NCI-H187 treated with DMSO at 0.1 percent for 48 hours (cell line): Measurements from ENCODE around the gene NIBAN1.
"Not testable (repeated sequence)": the region's sequence is repeated elsewhere in the genome, so short reads cannot be mapped to it uniquely, and the experiment has no call there.

ENCODE experiments used
- DNase-seq: peaks from one replicate; lab custom pipeline; 2025; lab: John Stamatoyannopoulos, UW

Gene NIBAN1, protein sequence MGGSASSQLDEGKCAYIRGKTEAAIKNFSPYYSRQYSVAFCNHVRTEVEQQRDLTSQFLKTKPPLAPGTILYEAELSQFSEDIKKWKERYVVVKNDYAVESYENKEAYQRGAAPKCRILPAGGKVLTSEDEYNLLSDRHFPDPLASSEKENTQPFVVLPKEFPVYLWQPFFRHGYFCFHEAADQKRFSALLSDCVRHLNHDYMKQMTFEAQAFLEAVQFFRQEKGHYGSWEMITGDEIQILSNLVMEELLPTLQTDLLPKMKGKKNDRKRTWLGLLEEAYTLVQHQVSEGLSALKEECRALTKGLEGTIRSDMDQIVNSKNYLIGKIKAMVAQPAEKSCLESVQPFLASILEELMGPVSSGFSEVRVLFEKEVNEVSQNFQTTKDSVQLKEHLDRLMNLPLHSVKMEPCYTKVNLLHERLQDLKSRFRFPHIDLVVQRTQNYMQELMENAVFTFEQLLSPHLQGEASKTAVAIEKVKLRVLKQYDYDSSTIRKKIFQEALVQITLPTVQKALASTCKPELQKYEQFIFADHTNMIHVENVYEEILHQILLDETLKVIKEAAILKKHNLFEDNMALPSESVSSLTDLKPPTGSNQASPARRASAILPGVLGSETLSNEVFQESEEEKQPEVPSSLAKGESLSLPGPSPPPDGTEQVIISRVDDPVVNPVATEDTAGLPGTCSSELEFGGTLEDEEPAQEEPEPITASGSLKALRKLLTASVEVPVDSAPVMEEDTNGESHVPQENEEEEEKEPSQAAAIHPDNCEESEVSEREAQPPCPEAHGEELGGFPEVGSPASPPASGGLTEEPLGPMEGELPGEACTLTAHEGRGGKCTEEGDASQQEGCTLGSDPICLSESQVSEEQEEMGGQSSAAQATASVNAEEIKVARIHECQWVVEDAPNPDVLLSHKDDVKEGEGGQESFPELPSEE

DNA sequence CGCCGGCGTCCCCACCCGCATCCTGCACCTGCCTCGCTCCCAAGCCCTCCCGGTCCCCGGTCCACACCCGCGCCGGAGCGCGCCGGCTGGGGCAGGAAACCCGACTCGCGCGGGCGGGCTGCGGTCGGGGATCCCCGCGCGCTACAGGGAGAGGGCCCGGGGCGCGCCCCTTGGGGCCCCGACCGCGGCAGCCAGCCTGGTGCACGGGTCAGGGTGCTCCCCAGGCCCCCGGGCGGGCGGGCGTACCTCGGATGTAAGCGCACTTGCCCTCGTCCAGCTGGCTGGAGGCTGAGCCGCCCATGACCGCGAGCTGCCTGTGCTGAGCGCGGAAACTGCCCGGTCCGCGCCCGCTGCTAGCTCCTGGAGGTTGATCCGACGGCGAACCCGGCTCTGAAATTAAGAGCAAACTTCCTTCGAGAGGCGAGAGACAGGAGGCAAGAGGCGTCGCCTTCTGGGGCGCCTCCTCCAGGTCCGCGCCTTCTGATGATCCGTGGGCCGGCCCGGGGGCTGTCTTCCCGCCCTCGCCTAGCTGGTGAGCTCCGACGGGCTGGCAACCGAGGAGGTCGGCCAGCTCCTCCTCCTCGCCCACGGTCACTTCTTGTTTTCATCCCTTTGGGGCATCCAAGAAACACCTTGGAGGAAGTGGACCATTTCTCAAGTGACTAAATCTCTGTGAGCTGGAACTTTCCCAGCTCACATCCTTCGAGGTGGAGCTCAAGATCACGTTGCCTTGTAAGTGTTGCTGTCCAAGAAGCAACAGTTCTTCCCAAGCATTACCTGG is at the start of gene NIBAN1:
Gene NIBAN1 (minus strand): TSS at position 453 of the 781 bp plus-strand sequence. CDS start 152 bp downstream, at position 301.
- DNase-seq = peak; percentile 56

- no peak for DNase-seq
Measured at GRCh38 chr1:185017966-185018365, 43.7 kb upstream of the NIBAN1 start.

GRCh38 chr1:185017338-185017737 is 43.0 kb upstream of the NIBAN1 start:
- no peak for DNase-seq

DNA sequence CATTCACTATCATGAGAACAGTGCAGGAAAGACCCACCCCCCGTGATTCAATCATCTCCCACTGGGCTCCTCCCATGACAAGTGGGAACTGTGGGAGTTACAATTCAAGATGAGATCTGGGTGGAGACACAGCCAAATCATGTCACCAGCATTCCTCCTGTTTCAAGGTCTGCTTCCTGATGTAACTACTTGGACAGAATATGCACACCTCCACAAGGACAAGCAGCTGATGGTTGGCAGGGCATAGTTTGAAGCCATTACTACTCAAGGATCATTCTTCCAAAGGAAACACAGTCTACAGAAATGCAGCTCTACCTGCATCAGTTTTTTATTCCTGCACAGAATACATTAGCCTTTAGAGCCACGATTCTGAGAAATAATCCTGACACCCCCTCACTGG is 42.6 kb upstream of the NIBAN1 start:
- DNase-seq = no peak

- no peak for DNase-seq
Measured at GRCh38 chr1:185015631-185016030, 41.3 kb upstream of the NIBAN1 start.

DNA sequence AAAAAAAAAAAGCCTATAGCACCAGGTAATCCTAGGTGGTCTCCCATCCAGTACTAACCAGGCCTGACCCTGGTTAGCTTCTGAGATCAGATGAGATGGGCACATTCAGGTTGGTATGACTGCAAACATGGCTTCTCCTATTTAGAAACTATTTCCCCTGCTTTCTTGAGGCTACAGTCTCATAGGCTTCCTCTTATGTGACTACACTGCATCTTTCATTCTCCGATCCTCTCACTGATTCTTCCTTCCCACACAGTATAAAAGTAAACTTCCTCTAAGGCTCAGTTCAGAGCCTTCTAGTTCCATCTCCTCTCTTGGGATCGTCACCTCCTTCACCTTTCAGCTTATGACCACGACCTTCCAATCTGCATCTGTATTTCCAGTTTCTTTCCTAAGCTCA is 40.6 kb upstream of the NIBAN1 start:
- DNase-seq = no peak

GRCh38 chr1:185010361-185010760 is 36.1 kb upstream of the NIBAN1 start:
- DNase-seq = no peak

GRCh38 chr1:185008838-185009237 is 34.5 kb upstream of the NIBAN1 start:
- DNase-seq = no peak

GRCh38 chr1:185001312-185001880 is 27.1 kb upstream of the NIBAN1 start:
- DNase-seq = not testable (repeated sequence)

- DNase-seq = not testable (repeated sequence)
Measured at GRCh38 chr1:184999974-185000373, 25.7 kb upstream of the NIBAN1 start.

DNA sequence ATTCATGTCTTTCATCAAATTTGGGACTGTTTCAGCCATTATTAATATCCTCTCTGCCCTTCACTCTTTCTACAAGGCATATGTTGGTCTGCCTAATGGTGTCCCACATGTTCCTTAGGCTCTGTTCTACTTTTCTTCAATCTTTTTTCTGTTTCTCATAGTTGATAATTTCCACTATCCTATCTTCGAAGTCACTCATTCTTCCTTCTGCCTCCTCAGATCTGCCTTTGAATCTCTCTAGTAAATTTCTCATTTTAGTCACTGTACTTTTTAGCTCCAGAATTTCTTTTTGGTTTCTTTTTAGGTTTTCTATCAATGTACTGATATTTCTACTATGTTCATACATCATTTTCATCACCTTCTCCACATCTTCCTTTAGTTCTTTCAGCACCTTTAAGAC is 20.0 kb upstream of the NIBAN1 start:
- no peak for DNase-seq

GRCh38 chr1:184992271-184992670 is 18.0 kb upstream of the NIBAN1 start:
- no peak for DNase-seq

GRCh38 chr1:184990204-184990603 is 15.9 kb upstream of the NIBAN1 start:
- no peak for DNase-seq

GRCh38 chr1:184988506-184988905 is 14.2 kb upstream of the NIBAN1 start:
- DNase-seq = no peak

- DNase-seq = no peak
Measured at GRCh38 chr1:184987696-184988095, 13.4 kb upstream of the NIBAN1 start.

- DNase-seq = no peak
Measured at GRCh38 chr1:184986250-184986649, 11.9 kb upstream of the NIBAN1 start.

GRCh38 chr1:184982002-184982954 is 8.0 kb upstream of the NIBAN1 start:
- DNase-seq = peak; percentile 67

DNA sequence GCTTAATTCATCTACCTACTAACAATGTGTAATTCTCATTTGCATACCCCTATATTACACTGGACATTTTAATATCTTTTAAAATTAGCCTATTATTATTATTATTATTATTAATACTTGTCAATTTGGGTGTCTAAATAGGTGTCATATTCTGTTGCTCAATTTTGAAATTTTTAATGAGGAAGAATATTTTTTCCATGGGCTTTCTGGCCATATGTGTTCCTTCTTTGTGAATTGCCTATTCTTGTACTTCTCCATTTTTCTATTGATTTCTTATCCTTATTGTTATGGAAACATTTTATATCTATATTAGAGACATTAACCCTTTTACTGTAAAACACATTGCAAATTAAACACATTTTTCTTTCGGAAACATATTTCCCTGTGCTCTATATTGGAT is 6.4 kb upstream of the NIBAN1 start:
- DNase-seq = no peak

DNA sequence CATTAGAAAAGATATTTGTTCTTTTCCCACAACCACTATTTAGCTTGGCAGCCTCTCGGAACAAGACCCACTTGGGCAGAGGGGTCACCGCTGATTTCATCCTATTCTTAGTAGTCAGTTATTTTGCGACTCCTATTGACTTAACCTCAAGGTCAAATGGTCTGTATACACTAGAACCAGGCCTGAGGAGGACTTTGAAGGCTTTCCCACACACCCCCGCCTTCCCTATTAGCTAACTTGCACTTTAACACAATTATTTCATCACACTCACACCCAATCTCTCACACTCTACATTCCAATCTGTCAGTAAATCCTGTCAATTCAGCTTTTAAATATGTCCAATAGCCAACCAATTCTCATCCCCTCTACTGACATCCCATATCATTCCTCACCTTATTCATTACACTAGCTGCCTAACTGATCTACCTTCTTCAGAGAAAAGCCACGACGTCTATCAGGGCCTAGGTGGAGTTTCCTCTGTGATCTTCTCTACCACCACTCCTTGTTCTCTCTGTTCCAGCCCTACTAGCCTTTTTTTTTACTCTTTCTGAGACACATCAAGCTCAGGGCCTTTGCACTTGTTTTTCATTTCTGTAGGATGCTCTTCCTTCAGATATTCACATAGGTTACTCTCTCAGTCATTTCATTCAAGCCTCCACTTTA is 1.0 kb upstream of the NIBAN1 start:
- DNase-seq = no peak

DNA sequence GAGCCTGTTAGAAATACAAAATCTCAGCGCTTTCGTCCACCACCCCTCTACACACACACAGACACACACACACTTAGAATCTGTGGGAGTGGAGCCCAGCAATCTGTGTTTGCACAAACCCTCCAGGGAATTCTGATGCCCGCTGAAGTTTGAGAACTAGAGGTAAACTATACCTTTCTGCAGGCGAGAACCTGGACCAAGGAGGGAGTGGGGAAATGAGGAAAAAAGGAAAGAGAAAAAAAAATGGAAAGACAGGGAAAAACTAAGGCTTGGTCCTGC is 468 bp upstream of the NIBAN1 start:
- DNase-seq = no peak
